Upper lobe of left lung (tissue), 6 donors: ENCODE results near the gene FLYWCH1. TPM values are rescaled to one million over a fixed set of nuclear protein-coding genes. Genes with fewer than 3 reads are reported as not detected.

Source experiments
- ATAC-seq, 2 donors: fragments of 200-7000 bp; cut with Tn5 transposase; one replicate each; pipeline ENCODE4 v1.9.1; 2022; ENCODE audit warnings: mild to moderate bottlenecking in 2 of 2, moderate library complexity in 2 of 2; ENCODE audit not compliant: low FRiP score in 2 of 2
- DNase-seq, 2 donors: peaks; one replicate each; pipeline ENCODE4 v3.0.0-alpha.2; 2019 to 2020
- H3K27ac ChIP-seq, 4 donors: fragments of 200-600 bp; sonication (generic); one replicate each; pipeline ENCODE4 v1.5.1; 2016 to 2019
- H3K27me3 ChIP-seq, 4 donors: fragments of 200-600 bp; sonication (generic); one replicate each; pipeline ENCODE4 v1.5.1; 2017 to 2019
- H3K36me3 ChIP-seq, 4 donors: fragments of 200-600 bp; sonication (generic); one replicate each; pipeline ENCODE4 v1.5.1; 2016 to 2019
- H3K4me1 ChIP-seq, 4 donors: fragments of 200-600 bp; sonication (generic); one replicate each; pipeline ENCODE4 v1.5.1; 2018 to 2019
- H3K4me3 ChIP-seq, 4 donors: fragments of 200-600 bp; sonication (generic); one replicate each; pipeline ENCODE4 v1.5.1; 2017 to 2019; ENCODE audit warnings: mild to moderate bottlenecking in 2 of 4, moderate library complexity in 1 of 4
- H3K9me3 ChIP-seq, 4 donors: fragments of 200-600 bp; sonication (generic); one replicate each; pipeline ENCODE4 v1.5.1; 2018 to 2019
- EP300 ChIP-seq, 4 donors: sonication (generic); formaldehyde crosslinking; IDR thresholded peaks; one replicate each; pipeline ENCODE4 v1.5.1; 2017; ENCODE audit warnings: antibody characterized with exemption in 4 of 4, control low read depth in 2 of 4
- POLR2A ChIP-seq, 4 donors: fragments of 450-650 bp; IDR thresholded peaks; one replicate each; pipeline ENCODE4 v1.5.1; 2016 to 2017; ENCODE audit warnings: antibody characterized with exemption in 4 of 4, mild to moderate bottlenecking in 2 of 4
- POLR2AphosphoS5 ChIP-seq, 2 donors: sonication (generic); formaldehyde crosslinking; IDR thresholded peaks; one replicate each; pipeline ENCODE4 v1.5.1; 2017; ENCODE audit warnings: antibody characterized with exemption in 2 of 2
- WGBS, 2 donors: methylation state at CpG; one replicate each; pipeline ENCODE4 v1.1.5; 2017 to 2018; 5-methylcytosine and 5-hydroxymethylcytosine counted together
- total RNA-seq, 6 donors: library from RNA; depleted of rRNA in 4 of 6; stranded (reverse); fragments of >200 nt in 4 of 6; gene quantifications; one replicate each; pipeline versions ENCODE4 v1.1.0 to v1.2.1, GENCODE V29; 2016 to 2021
- TF ChIP-seq, protein P1 (sequence below), 6 experiments: fragments of 450-650 bp in 4 of 6; fragments of 200-600 bp in 2 of 6; sonication (generic) in 2 of 6; IDR thresholded peaks; one replicate each; pipeline ENCODE4 v1.5.1; 2016 to 2019; ENCODE audit warnings: antibody characterized with exemption in 6 of 6
- donor health status: DM: no; HTN: no; CAD: no; lungs with moderate emphysema.
- donor health status: DM: no; HTN: yes; CAD: no; lungs with severe emphysema.

Gene FLYWCH1
- total RNA-seq, 6 donors from 2014 or later = 19.3 to 162 (median 43.4) TPM

- WGBS, 2 donors = 84 to 87% methylated on average over 6 to 7 of the region's 17 CpGs
- no peak for ATAC-seq
Observed at GRCh38 chr16:2973605-2974318, 62.0 kb downstream of the FLYWCH1 start.

DNA sequence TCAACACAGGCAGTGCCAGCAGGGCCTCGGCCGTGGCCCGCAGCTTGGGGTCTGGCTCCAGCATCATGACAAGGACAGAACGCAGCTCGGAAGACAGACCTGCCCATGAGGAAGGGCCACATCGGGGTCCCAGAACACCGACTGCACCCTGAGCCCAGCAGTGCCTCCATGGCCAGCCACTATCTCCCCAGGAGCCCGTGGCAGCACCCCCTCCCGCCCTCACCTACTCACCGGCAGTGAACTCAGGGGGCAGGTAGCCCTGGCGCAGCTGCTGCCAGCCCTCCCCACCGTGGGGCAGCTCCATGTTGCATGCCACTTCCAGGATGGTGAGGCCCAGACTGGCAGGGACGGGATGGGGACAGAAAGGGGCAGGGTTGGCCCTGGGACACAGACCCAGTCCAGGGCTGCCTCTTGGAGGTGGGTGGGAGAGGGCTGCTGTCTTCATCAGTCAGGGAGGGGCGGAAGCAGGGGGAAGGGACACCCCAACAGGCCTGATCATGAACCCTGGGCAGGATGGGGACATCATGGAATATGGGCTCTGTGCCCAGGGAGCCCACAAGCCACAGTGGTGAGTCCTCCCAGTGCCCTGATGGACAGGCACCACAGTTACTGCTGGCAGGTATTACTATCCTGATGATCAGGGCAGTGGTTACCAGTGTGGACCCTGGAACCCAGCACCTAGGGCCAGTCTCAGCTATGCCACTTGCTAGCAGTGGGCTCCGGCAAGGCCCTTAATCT is 62.8 kb downstream of the FLYWCH1 start:
- H3K27ac ChIP-seq = no peak overlapping the region
- H3K9me3 ChIP-seq = no peaks in the 10 kb centered on the region
- H3K36me3 ChIP-seq = no peaks in the 10 kb centered on the region
- H3K27me3 ChIP-seq = no peaks in the 10 kb centered on the region
- ATAC-seq (no peak), DNase-seq (peak in 1 of 2 donors; percentile 66)
- H3K4me3 ChIP-seq = no peak overlapping the region
- TF ChIP-seq, protein P1, sequence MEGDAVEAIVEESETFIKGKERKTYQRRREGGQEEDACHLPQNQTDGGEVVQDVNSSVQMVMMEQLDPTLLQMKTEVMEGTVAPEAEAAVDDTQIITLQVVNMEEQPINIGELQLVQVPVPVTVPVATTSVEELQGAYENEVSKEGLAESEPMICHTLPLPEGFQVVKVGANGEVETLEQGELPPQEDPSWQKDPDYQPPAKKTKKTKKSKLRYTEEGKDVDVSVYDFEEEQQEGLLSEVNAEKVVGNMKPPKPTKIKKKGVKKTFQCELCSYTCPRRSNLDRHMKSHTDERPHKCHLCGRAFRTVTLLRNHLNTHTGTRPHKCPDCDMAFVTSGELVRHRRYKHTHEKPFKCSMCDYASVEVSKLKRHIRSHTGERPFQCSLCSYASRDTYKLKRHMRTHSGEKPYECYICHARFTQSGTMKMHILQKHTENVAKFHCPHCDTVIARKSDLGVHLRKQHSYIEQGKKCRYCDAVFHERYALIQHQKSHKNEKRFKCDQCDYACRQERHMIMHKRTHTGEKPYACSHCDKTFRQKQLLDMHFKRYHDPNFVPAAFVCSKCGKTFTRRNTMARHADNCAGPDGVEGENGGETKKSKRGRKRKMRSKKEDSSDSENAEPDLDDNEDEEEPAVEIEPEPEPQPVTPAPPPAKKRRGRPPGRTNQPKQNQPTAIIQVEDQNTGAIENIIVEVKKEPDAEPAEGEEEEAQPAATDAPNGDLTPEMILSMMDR (IDR thresholded peaks at IDR 0.05) = no peak
- no peak for TF ChIP-seq EP300 (IDR thresholded peaks at IDR 0.05)
- TF ChIP-seq POLR2A (IDR thresholded peaks at IDR 0.05) = no peak
- TF ChIP-seq POLR2AphosphoS5 (IDR thresholded peaks at IDR 0.05) = no peak
- peaks cover 9 to 31% (median 12%) of the 10 kb centered on the region in 4 donors for H3K4me1 ChIP-seq
- WGBS, 2 donors = 95 to 97% methylated on average over 8 to 13 of the region's 15 CpGs

More at GRCh38 chr16:2973605-2974318, 62.0 kb downstream of the FLYWCH1 start:
- TF ChIP-seq POLR2AphosphoS5 (IDR thresholded peaks at IDR 0.05) (no peak), EP300 (IDR thresholded peaks at IDR 0.05) (no peak), POLR2A (IDR thresholded peaks at IDR 0.05) (no peak)
- TF ChIP-seq, protein P1 (IDR thresholded peaks at IDR 0.05) = no peak
- H3K27ac ChIP-seq = no peak overlapping the region
- H3K4me1 ChIP-seq = peaks cover 9 to 34% (median 13%) of the 10 kb centered on the region in 4 donors
- no peaks in the 10 kb centered on the region for H3K36me3 ChIP-seq
- H3K27me3 ChIP-seq = no peaks in the 10 kb centered on the region
- no peaks in the 10 kb centered on the region for H3K9me3 ChIP-seq
- DNase-seq = peak in 1 of 2 donors; percentile 79
- no peak overlapping the region for H3K4me3 ChIP-seq

- Histone ChIP-seq H3K4me1 (peaks cover 9 to 31% (median 14%) of the 10 kb centered on the region in 4 donors), H3K27me3 (no peaks in the 10 kb centered on the region), H3K9me3 (no peaks in the 10 kb centered on the region), H3K4me3 (no peak overlapping the region), H3K27ac (no peak overlapping the region), H3K36me3 (no peaks in the 10 kb centered on the region)
- ATAC-seq = no peak
- WGBS, 2 donors = 91 to 97% methylated on average over 13 to 25 of the region's 28 CpGs
- peak in 1 of 2 donors; percentile 82 for DNase-seq
- TF ChIP-seq, protein P1 (IDR thresholded peaks at IDR 0.05) = no peak
- TF ChIP-seq EP300 (IDR thresholded peaks at IDR 0.05) = no peak
Observed at GRCh38 chr16:2975161-2975795, 63.5 kb downstream of the FLYWCH1 start.

GRCh38 chr16:2976201-2976600 is 64.5 kb downstream of the FLYWCH1 start:
- no peak overlapping the region for H3K4me3 ChIP-seq
- DNase-seq (peak in 1 of 2 donors; percentile 72), ATAC-seq (no peak)
- no peaks in the 10 kb centered on the region for H3K36me3 ChIP-seq
- H3K27me3 ChIP-seq = no peaks in the 10 kb centered on the region
- H3K27ac ChIP-seq = no peak overlapping the region
- 94 to 97% methylated on average over 6 to 7 of the region's 7 CpGs for WGBS, 2 donors
- H3K4me1 ChIP-seq = peaks cover 12 to 26% (median 14%) of the 10 kb centered on the region in 4 donors
- TF ChIP-seq EP300 (IDR thresholded peaks at IDR 0.05) (no peak), POLR2A (IDR thresholded peaks at IDR 0.05) (no peak), POLR2AphosphoS5 (IDR thresholded peaks at IDR 0.05) (no peak)
- TF ChIP-seq, protein P1 (IDR thresholded peaks at IDR 0.05) = no peak
- no peaks in the 10 kb centered on the region for H3K9me3 ChIP-seq
